ENCODE data around the gene BMP4.

DNA sequence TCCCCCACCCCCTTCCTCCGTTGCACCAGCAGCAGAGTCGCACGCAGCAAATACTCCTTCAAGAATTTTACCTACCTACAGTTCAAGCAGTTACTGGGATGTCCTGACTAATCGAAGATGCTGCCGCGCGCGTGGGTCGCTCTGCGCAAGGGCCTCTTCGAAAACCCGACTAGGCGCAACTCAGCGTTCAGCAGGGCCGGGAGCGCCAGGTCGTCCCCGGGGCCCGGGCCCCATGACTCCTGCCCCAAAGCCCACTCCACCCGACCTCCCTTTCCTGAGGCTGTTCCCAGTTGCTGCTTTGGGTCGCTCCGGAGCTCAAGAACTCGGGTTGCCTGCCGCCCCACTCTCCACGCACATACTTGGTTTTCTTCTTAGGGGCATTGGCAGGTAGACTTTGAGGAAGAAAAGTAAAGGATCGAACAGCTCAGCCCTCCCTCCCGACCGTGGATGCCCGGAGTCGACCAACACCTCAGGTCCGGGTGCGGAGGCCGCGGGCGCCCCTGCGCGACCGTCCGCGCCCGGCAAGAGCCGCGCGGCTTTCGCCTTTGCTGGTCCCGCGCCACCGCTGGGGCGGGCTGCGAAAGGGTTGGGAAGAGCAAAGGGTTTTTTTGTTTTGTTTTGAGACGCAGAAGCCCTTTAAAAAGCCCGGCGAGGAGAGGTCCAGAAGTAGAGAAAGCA, 1.9 kb downstream of the BMP4 start:
- TF ChIP-seq EZH2 (IDR thresholded peaks at IDR 0.05; ENCODE audit: insufficient read depth, poor library complexity, severe bottlenecking) (peak; percentile 94), EZH2phosphoT487 (IDR thresholded peaks at IDR 0.05; ENCODE audit: insufficient read depth, low read depth) (no peak; the same call in none of the 2 replicates)

Measured in GM23248 (cell line).